Thymus (tissue), 11 donors: Measurements from ENCODE around the gene CD55. TPM values are rescaled to one million over a fixed set of nuclear protein-coding genes. Genes with fewer than 3 reads are reported as not detected.

Experiments used
- DNase-seq, 9 donors: peaks; one replicate each; pipeline ENCODE4 v3.0.0-alpha.2; 2013; ENCODE audit warnings: low spot score in 9 of 9, low read depth in 6 of 9, missing footprints in 1 of 9
- H3K27ac ChIP-seq, 2 donors: one replicate each; pipeline ENCODE4 v1.5.1; 2013; ENCODE audit warnings: control low read depth in 1 of 2, low read depth in 1 of 2, low read length in 1 of 2, mild to moderate bottlenecking in 1 of 2, moderate library complexity in 1 of 2
- H3K27me3 ChIP-seq, 2 donors: one replicate each; pipeline ENCODE4 v1.5.1; 2013; ENCODE audit warnings: low read length in 1 of 2; ENCODE audit not compliant: control insufficient read depth in 2 of 2, insufficient read depth in 1 of 2
- H3K36me3 ChIP-seq, 2 donors: one replicate each; pipeline ENCODE4 v1.5.1; 2013; ENCODE audit warnings: low read length in 1 of 2, mild to moderate bottlenecking in 1 of 2, moderate library complexity in 1 of 2; ENCODE audit not compliant: control insufficient read depth in 2 of 2, insufficient read depth in 2 of 2
- H3K4me1 ChIP-seq, 2 donors: one replicate each; pipeline ENCODE4 v1.5.1; 2013; ENCODE audit warnings: low read length in 2 of 2; ENCODE audit not compliant: control insufficient read depth in 2 of 2, insufficient read depth in 2 of 2
- H3K4me3 ChIP-seq, 2 donors: one replicate each; pipeline ENCODE4 v1.5.1; 2013; ENCODE audit warnings: low read length in 2 of 2, control low read depth in 1 of 2, mild to moderate bottlenecking in 1 of 2
- H3K9me3 ChIP-seq, 2 donors: one replicate each; pipeline ENCODE4 v1.5.1; 2013; ENCODE audit warnings: low read length in 1 of 2, mild to moderate bottlenecking in 1 of 2; ENCODE audit not compliant: control insufficient read depth in 2 of 2, insufficient read depth in 1 of 2
- WGBS: extraction: QIAGEN DNeasy Blood & Tissue Kit; methylation state at CpG from one replicate; pipeline ENCODE4 v1.1.7; 2013; 5-methylcytosine and 5-hydroxymethylcytosine counted together
- polyA plus RNA-seq: library from polyadenylated mRNA; stranded (reverse); fragments of 200-250 nt; gene quantifications from one replicate; pipeline ENCODE4 v1.2.3, GENCODE V29; 2013
- total RNA-seq: library from RNA; stranded (reverse); fragments of 120-200 nt; gene quantifications from one replicate; pipeline ENCODE4 v1.2.4, GENCODE V29; 2013
- donor health status: healthy.

CD55 gene
- total and polyA plus RNA-seq, 2 donors = 11.9 to 47.3 TPM

DNA sequence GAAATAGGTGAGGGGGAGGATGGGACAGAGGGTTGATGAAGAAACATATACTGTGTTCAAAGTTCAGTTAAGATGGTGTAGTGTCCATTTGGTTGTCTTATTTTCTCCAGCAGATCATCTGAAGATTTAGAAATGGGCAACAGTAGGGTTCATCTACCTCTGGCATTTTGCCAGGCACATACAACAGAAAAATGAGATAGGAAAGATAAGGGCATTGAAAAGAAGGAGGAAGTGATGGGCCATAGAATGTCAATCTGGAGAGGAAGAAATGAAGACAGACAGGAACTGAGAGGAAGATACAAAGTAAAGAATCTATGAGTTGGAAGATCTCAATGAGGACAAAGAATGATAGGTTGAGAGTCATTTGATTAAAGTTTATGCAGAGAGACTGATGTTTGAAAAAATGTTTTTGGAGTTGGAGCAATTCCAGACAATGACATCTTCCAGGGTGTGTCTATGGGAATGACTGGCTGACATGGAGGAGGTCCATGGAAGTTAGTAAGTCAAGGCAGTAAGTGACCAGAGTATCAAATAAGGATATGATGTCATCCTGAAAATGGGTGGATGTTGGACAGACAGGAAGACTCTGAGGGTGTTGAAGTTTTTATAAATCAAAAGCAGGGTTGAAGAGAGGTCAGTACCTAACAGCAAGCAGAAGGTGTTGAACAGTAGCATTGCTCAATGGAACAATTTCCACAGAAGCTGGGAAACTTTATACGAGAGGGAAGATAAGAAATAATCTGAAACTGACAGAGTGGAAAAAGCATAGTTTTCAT is 18.7 kb upstream of the CD55 start:
- Histone ChIP-seq H3K4me1 (no peaks in the 10 kb centered on the region), H3K36me3 (no peaks in the 10 kb centered on the region), H3K27me3 (no peaks in the 10 kb centered on the region), H3K4me3 (no peak overlapping the region), H3K9me3 (no peaks in the 10 kb centered on the region), H3K27ac (no peak overlapping the region)
- 98% methylated on average over 1 of the region's 1 CpG for WGBS
- no peak for DNase-seq

DNA sequence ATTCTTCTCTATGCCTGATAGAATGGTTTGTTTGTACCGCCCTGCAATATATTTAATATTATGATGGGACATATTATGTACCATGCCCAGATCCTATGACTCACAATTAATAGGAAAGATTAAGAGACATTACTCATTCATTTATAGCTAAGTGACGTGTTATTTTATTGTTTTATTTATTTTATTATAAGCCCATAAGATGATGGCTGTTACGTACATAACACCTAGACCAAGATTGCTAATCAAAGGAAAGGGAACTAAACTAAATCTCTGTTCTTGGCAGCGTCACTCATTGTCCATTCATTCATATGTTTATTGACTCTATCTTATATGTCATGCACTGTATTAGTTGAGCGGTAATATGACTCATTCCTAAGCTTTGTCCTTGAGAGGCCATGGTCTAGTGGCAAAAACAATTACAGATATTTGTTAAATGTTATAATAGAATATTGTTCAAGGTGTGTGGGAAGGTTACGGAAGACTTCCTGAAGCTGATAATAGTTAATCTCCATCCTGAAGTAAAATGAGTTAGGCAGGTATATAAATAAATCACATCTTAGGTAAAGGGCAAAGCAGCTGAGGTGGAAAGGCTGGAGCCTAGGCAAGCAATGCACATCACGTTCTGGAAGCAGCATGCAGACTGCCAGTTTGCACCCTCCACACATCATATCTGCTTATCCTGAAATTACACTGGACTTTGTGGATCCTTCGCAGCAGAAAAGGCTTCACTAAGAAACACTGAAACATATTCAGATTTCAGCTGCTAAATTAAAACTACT is 16.6 kb upstream of the CD55 start:
- H3K27ac ChIP-seq = no peak overlapping the region
- H3K4me1 ChIP-seq = no peaks in the 10 kb centered on the region
- no peaks in the 10 kb centered on the region for H3K36me3 ChIP-seq
- no peak for DNase-seq
- no peak overlapping the region for H3K4me3 ChIP-seq
- no peaks in the 10 kb centered on the region for H3K9me3 ChIP-seq
- H3K27me3 ChIP-seq = no peaks in the 10 kb centered on the region
- 98% methylated on average over 8 of the region's 8 CpGs for WGBS

DNA sequence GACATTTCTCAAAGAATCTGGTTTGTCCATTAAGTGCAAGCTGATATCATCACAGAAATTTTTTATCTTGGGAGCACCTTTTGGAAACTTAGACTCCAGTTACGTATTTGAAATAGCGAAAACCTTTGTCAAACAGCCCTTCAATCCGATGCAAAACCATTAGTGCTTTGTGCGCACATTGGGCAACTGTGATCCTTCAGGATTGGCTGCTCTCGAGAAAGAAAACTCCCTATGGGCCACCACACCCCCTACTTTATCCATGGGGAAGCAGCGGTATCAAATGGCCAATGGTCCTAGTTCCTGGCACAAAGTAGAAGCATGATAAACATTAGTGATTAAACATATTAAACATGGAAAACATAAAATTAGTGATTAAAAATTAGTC is 16.0 kb upstream of the CD55 start:
- DNase-seq = no peak
- Histone ChIP-seq H3K9me3 (no peaks in the 10 kb centered on the region), H3K27me3 (no peaks in the 10 kb centered on the region), H3K36me3 (no peaks in the 10 kb centered on the region), H3K4me1 (no peaks in the 10 kb centered on the region), H3K4me3 (no peak overlapping the region), H3K27ac (no peak overlapping the region)
- WGBS = 92% methylated on average over 6 of the region's 6 CpGs

DNA sequence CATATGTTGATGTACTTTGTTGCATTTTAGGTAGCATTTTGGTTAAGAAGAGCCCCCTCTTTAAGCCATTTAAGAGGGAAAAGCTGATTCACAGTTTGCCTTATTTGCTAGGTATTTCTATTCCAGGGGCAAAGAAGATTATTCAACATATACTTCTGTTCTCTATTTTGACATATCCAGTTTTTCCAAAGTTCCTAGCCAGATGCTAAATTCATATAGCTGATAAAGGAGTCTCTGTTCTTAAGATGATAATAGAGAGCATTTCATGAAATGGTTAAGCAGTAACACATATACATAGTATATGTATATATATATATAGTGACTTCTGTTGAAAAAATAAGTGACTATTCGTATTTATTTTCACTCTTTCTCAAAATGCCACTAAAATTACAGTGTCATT is 15.5 kb upstream of the CD55 start:
- H3K27me3 ChIP-seq = no peaks in the 10 kb centered on the region
- 92% methylated on average over 1 of the region's 1 CpG for WGBS
- no peaks in the 10 kb centered on the region for H3K4me1 ChIP-seq
- no peaks in the 10 kb centered on the region for H3K9me3 ChIP-seq
- no peak overlapping the region for H3K27ac ChIP-seq
- no peak for DNase-seq
- H3K4me3 ChIP-seq = no peak overlapping the region
- H3K36me3 ChIP-seq = no peaks in the 10 kb centered on the region

DNA sequence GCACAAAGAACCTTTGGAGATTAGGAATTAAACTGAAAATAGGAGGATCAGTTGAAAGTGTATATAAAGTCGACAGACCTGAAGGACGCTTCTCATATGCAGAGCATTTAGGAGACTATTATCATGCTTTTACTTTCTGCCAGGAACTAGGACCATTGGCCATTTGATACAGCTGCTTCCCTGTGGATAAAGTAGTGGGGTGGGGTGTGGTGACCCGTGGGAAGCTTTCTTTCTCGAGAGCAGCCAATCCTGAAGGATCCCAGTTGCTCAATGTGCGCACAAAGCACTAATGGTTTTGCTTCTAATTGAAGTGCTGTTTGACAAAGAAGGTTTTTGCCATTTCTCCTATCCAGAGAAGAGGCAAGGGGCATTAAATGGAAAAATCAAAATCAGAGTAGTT is 14.9 kb upstream of the CD55 start:
- WGBS = 97% methylated on average over 5 of the region's 5 CpGs
- no peak overlapping the region for H3K27ac ChIP-seq

DNA sequence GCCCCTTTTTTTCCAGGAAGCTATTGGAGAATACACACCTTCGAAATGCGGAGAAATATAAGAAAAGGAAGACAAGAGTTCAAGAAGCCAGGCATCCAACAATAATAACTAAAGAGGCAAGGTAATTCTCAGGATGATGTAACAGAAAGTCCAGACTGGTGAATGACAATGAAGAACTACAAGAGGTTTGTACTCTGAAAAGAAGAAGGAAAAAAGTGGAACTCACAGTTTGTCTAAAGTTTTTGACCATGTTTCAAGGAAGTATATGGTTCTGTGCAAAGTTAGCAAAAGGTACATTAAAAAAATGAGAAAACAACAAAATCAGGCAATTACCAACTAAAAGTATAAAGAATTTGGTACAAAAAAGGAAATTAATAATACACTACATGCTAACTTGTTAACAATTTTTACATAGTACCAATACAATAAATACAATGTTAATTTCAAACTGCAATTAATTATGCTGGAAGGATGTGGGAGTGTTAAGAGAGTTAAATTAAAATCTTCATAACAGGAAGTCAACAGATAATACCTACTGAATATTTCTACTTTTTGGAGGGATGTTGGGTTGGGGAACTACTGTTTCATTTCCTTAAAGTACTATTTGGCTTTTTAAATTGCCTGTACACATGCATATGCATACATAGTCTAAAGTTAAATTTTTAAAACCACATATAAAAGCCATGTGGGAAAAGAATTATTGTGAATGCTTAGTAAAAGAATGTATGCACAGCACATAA is 12.9 kb upstream of the CD55 start:
- no peak for DNase-seq
- WGBS = 97% methylated on average over 2 of the region's 2 CpGs
- Histone ChIP-seq H3K9me3 (no peaks in the 10 kb centered on the region), H3K27ac (no peak overlapping the region), H3K4me3 (no peak overlapping the region), H3K36me3 (no peaks in the 10 kb centered on the region), H3K4me1 (no peaks in the 10 kb centered on the region), H3K27me3 (no peaks in the 10 kb centered on the region)

More for the DNA sequence above, 14.9 kb upstream of the CD55 start:
- Histone ChIP-seq H3K4me3 (no peak overlapping the region), H3K36me3 (no peaks in the 10 kb centered on the region), H3K9me3 (no peaks in the 10 kb centered on the region), H3K27me3 (no peaks in the 10 kb centered on the region), H3K4me1 (no peaks in the 10 kb centered on the region)
- DNase-seq = no peak

DNA sequence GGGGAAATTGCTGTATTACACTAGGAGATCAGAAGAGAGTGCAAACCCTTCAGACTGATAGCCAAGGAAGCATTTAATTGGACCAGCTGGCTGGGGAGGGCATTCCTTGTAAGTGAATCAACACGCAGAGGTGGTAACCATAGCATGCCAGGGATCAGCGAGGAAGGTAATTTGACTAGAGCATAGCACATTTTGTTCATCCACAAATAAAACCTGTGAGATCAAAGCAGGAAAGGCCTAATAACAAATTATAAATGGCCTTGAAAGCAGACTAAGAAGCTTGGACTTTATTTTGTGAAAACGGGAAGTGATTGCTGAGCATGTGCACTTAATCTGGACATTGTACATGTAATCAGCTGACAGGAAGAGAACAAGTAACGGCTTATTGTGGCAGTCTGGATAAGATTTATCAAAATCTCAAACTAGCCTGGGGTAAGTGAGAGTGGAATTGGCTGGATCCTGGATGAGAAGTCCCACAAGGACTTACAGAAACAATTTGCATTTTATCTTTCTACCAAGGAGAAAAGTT is 11.7 kb upstream of the CD55 start:
- H3K4me1 ChIP-seq = no peaks in the 10 kb centered on the region
- no peaks in the 10 kb centered on the region for H3K36me3 ChIP-seq
- no peak for DNase-seq
- H3K27me3 ChIP-seq = no peaks in the 10 kb centered on the region
- WGBS = 64% methylated on average over 4 of the region's 4 CpGs
- H3K27ac ChIP-seq = no peak overlapping the region
- no peak overlapping the region for H3K4me3 ChIP-seq
- no peaks in the 10 kb centered on the region for H3K9me3 ChIP-seq

DNA sequence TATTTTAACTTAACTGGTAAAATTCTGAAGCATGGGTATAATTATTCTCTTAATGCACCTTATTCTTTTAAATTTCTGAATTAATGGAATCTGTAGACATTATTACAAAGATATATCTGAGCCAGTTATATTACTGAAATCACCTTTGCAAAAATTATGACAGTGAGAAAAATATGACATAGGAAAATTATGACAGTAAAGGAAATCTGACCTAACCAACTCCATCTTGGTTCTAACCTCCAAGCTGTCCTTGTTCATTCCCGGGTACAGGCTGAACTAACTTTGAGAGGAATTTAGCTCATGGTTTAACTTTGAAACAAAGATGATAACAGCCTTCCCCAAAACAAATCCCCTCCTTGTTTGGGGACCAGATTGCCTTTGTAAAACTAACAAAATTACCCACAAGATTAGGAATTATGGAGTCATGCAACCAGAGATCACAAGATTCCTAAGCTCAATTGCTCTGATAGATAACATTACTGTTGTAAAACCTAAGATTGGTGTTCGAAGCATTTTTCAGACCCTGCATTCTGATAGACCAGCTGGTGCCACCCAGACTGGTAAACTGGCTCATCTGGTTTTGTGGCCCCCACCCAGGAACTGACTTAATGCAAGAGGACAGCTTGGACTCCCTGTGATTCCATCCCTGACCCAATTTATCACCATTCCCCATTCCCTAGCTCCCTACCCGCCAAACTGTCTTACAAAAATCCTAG is 9.4 kb upstream of the CD55 start:
- H3K27me3 ChIP-seq = no peaks in the 10 kb centered on the region
- no peak for DNase-seq
- WGBS = 97% methylated on average over 3 of the region's 3 CpGs
- no peaks in the 10 kb centered on the region for H3K36me3 ChIP-seq
- H3K4me1 ChIP-seq = no peaks in the 10 kb centered on the region
- H3K4me3 ChIP-seq = no peak overlapping the region
- no peaks in the 10 kb centered on the region for H3K9me3 ChIP-seq
- no peak overlapping the region for H3K27ac ChIP-seq
